Right kidney (tissue), 1 donor: Measurements from ENCODE around the gene SNTG2.

Source experiments
- DNase-seq: peaks from one replicate; pipeline ENCODE4 v3.0.0-alpha.2; 2016

The SNTG2 gene

GRCh38 chr2:1319393-1319792, 368.7 kb downstream of the SNTG2 start:
- DNase-seq: no peak

DNA sequence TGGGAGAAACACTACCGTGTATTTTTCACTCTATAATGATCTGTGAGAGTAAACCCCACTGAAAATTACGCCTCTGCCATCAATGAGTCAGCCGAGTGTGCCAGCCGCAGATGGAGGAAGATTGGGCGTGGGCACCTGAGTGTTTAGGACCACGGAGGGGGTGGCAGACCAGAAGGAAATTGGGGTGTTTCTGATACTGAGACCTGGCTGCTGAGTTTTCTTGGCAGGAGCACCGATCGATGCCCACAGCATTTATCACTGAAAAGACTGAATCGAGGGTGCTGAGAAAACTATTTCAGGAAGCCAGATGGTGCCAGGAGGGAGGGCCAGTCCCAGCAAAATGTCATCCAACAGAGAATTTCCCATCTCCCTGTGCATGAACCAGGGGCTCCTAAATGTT, 370.7 kb downstream of the SNTG2 start:
- DNase-seq: no peak

DNA sequence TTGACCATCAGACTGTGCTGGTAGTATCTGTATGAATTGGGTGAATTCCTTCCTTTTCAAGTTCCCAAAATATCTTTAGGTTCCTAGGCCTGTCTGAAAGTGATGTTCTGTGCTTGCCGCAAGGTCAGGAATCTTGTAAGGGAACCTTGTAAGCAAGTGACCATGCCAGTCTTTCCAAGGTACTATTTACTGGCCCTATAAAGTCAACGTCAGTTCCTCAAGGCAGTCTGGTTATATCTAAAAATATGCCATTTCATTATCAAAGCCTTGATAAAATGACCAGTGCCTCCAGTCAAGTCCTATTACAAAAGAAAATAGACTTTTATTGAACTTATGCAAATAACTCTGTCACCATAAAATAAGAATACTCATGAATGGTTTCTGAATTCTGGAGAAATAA, 374.2 kb downstream of the SNTG2 start:
- no peak for DNase-seq

DNA sequence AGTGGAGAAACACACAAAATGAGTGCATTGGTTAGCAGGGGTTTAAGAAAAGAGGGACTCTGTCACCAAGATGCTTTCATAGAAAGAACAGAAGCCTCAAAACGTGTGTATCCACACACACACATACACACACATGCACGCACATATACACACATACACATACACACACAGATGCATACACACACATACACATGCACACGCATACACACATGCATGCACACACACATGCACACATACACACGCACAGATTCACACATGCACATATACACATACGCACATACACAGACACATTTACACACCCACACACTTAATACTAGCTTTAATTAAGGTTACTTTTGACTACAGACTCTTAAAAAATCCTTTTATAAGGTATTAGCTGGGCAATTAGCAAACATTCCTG, 378.0 kb downstream of the SNTG2 start:
- DNase-seq: no peak

- no peak for DNase-seq
Observed at GRCh38 chr2:1339388-1340140, 388.9 kb downstream of the SNTG2 start.

DNA sequence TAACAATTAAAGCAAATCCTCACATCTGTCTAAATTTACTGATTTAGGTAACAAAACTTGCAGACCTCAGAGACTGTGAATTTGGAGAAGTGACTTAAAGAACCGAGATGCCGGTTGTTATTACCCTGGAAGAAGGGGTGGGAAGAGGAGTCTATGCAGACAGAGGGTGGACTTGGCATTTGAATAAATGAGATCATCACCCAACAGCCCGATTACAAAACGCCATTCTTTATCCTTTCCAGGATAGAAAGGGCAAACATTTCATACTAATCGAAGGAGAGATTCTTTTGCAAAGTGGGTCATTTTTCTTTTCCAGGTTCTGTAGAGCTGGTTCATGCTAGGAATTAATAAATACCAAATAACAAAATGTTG, 389.5 kb downstream of the SNTG2 start:
- DNase-seq: no peak

DNA sequence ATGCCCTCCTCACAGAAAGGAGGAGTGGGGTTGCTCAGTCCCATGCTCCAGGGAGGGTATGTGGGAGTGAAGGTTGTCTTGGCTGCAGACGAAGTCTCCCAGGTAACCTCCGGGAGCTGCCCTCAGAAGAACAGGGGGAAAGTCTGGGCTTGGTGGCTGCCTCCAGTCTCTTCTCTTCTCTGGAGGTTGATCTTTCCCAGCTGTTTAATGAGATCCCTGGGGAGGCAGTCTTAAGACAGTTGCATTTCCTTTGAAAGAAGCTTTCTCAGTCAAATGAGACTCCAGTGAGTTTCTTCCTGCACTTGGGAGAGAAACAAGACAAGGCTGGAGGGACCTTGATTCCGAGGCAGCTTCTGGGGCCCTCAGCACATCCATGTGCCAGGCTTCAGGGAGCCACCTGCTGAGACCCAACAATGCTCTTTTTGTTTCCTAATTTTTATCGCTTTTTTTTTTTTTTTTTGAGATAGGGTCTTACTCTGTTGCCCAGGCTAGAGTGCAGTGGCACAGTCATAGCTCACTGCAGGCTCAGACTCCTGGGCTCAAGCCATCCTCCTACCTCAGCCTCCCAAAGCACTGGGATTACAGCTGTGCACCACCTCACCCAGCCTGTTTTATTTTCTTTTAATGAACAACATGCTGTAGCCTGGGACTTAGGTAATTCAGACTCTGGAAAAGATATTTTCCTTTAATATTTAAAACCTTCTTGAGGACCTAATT, 390.9 kb downstream of the SNTG2 start:
- peak; percentile 38 for DNase-seq

DNA sequence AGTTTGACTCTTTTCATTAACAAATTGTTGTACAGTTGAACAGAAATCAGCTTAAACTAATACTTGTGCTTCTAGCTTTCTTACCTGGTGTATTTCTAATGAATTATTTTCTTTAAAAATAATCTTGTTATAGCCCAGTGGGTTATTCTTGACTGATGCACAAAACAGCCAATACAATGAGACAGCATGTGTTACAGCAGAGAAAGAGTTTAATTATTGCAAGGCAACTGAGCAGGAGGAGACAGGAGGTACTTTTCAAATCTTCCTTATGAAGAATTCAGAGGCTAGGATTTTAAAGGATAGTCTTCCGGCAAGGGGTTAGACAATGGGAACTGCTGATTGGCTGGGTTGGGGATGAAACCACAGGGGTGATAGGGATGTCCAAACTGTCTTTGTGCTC, 398.1 kb downstream of the SNTG2 start:
- DNase-seq: no peak

DNA sequence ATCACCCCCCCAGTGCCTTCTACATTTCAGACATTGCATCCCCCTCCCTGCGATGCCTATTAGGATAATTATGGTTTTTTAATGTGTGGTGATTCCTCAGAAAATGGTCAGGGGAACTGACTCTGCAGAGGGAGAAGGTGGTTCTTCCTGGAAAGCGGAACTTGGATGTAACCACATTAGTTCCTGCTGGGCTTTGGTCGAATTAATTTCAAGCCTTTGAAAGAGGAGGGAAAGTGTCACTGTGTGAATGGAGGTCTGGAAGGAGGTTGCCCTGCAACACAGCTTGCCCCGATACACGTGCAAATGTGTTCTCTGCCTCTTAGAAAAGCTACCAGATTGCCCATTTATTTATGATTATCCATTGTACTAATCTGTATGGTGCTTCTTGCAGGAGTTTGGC, 399.5 kb downstream of the SNTG2 start:
- DNase-seq: no peak

DNA sequence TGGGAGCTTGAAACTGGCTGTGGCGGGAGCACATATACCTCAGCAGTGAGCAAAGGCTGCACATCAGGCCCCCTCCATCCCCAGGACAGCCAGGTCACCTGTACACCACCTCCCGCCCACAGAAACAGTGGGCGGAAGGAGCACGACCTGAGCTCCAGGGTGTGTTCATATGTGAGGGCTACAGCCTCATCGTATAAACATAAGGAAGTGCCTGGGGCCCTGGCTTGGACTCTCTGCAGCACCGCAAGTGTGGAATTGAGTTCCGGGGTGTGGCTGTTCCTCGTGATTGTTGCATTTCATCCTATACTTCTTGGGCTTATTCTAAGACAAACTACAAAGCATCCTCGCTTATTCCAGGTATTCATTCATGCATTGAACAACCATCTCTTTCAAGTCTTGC, 402.5 kb downstream of the SNTG2 start:
- DNase-seq: no peak

- no peak for DNase-seq
Observed at GRCh38 chr2:1353543-1353942, 402.9 kb downstream of the SNTG2 start.

DNA sequence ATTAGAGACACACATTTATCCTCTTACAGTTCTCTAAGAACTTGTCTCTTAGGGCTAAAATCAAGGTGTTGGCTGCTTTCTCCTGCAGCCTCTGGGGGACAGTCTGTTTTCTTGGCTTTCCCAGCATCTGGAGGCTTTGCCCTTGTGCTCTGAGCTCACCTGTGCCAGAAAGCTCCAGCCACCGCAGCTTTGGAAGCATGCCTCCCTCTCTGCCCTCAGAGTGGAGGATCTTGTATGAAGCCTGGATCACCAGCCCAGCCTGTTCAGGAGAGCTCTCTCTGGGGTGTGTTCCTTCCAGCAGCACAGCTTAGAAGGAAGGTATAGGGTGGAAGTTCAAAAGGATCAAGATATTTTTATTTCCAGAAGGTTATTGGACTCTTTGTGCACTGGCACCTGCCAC, 409.5 kb downstream of the SNTG2 start:
- no peak for DNase-seq

- DNase-seq: no peak
Observed at GRCh38 chr2:1360557-1361250, 410.1 kb downstream of the SNTG2 start.

DNA sequence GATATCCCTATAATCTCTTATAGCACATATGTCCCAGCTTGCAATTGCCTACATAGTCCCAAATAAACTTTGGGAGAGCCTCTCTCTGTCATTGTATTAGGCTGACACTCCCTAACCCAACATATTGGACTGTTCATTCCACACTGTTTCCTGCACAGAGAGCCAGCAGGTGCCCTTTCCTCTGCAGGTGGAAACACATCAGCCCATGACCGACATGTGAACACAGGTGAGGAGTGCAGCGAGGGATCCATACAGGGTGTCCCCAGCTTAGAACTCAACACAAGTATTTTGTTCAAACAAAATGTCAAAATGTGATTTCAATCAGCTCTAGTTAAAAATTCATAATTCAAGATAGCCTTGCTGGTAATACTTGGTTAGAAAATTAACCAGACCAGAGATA, 412.7 kb downstream of the SNTG2 start:
- no peak for DNase-seq

GRCh38 chr2:1366546-1367134, 416.0 kb downstream of the SNTG2 start:
- DNase-seq: no peak

DNA sequence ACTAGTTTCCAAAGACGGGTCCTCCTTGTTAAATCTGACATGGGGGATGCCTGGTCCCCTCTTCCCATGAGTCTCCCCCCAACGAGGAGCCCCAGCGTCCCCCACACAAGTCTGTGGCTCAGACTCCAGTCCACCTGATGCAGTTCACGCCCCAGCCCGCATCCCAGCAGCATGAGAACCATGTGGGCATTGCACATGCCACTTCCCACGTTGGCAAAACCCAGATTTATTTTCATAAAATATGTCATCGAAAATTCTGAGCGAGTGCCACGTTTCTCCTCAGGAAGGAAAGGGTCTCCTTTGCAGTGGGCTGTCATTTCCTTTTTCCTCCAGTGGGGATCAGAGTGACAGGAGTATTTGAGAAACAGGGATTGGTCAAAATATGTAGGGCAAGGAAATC, 417.0 kb downstream of the SNTG2 start:
- DNase-seq: no peak

- DNase-seq: no peak
Observed at GRCh38 chr2:1369905-1370304, 419.3 kb downstream of the SNTG2 start.

- no peak for DNase-seq
Observed at GRCh38 chr2:1370461-1370860, 419.8 kb downstream of the SNTG2 start.

DNA sequence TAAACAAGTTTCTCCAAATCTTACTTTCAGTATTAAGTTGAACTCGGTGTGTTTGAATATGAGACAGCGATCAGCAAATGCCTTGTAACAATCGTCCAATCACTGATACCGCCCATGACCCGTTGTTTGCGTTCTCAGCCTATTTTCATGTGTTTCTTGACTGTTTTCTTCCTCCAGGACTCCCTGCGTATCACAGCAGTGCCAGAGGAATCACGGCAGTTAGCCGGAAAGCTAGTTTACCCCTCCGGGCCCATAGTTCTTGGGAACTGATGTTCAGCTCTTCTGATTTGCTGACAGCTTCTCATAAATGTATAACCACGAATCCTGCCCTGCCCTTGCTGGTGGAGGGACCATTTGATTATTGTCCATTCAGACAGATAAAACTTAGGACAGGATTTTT, 420.4 kb downstream of the SNTG2 start:
- DNase-seq: no peak

DNA sequence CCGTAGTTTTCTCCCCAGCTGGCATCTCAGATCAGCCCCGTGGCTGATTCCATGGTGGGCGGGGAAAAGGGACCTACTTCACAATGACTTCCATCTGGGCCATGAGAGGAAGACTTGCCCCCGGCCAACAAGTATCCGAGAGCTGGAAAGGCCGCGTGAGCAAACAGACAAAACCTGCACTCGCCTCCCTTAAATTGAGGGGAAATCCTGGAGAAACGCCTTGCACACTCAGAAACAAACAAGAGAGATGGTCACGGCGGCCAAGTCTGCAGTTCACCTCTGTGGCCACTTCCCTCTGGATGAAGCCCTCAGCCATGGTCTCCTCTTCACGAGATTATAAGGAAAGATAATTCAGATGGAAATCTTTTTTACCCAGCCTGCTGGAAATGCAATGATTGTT, 423.2 kb downstream of the SNTG2 start:
- no peak for DNase-seq

- no peak for DNase-seq
Observed at GRCh38 chr2:1374287-1374686, 423.6 kb downstream of the SNTG2 start.

GRCh38 chr2:1375794-1376193, 425.1 kb downstream of the SNTG2 start:
- no peak for DNase-seq

GRCh38 chr2:1377473-1377872, 426.8 kb downstream of the SNTG2 start:
- DNase-seq: no peak
